Mesenchymal stem cell (in vitro differentiated cells and primary cell): Measurements from ENCODE around the gene LTK.

Experiments used
- DNase-seq: peaks from one replicate; pipeline ENCODE4 v3.0.0-alpha.2; 2013
- H2AFZ ChIP-seq: one replicate; pipeline ENCODE4 v1.6.1; 2013; ENCODE audit warnings: low read depth, mild to moderate bottlenecking, control low read depth, inconsistent platforms, low read length, moderate library complexity
- H2AK5ac ChIP-seq: 2 replicates; pipeline ENCODE4 v1.6.1; 2013; ENCODE audit warnings: low read length, moderate library complexity, mild to moderate bottlenecking, inconsistent platforms; ENCODE audit not compliant: severe bottlenecking
- H2BK120ac ChIP-seq: one replicate; pipeline ENCODE4 v1.6.1; 2013; ENCODE audit warnings: low read depth, mild to moderate bottlenecking, inconsistent platforms, low read length, moderate library complexity
- H2BK12ac ChIP-seq, 2 experiments: one replicate each; pipeline ENCODE4 v1.6.1; 2013; ENCODE audit warnings: inconsistent platforms in 2 of 2, low read length in 2 of 2, mild to moderate bottlenecking in 2 of 2, moderate library complexity in 2 of 2, control low read depth in 1 of 2
- H2BK15ac ChIP-seq: one replicate; pipeline ENCODE4 v1.6.1; 2013; ENCODE audit warnings: mild to moderate bottlenecking, low read depth, inconsistent platforms; ENCODE audit not compliant: poor library complexity, severe bottlenecking
- H2BK5ac ChIP-seq: 2 replicates; pipeline ENCODE4 v1.6.1; 2013; ENCODE audit warnings: low read depth, mild to moderate bottlenecking, low read length, control low read depth, inconsistent platforms; ENCODE audit not compliant: poor library complexity, severe bottlenecking
- H3K14ac ChIP-seq, 2 experiments: one replicate each; pipeline ENCODE4 v1.6.1; 2013; ENCODE audit warnings: inconsistent platforms in 2 of 2, low read length in 2 of 2, control low read depth in 1 of 2, mild to moderate bottlenecking in 1 of 2, moderate library complexity in 1 of 2
- H3K18ac ChIP-seq, 2 experiments: one replicate each; pipeline ENCODE4 v1.6.1; 2013; ENCODE audit warnings: inconsistent platforms in 2 of 2, low read length in 2 of 2, control low read depth in 1 of 2, low read depth in 1 of 2, mild to moderate bottlenecking in 1 of 2
- H3K23ac ChIP-seq, 2 experiments: one replicate each; pipeline ENCODE4 v1.6.1; 2013; ENCODE audit warnings: inconsistent platforms in 2 of 2, low read length in 2 of 2, mild to moderate bottlenecking in 2 of 2, moderate library complexity in 2 of 2, control low read depth in 1 of 2
- H3K27ac ChIP-seq: 2 replicates; pipeline ENCODE4 v1.5.1; 2013; ENCODE audit warnings: mild to moderate bottlenecking, moderate library complexity, low read length, control low read depth, inconsistent platforms; ENCODE audit not compliant: poor library complexity, severe bottlenecking
- H3K27me3 ChIP-seq, 2 experiments: 2 replicates each; pipeline versions ENCODE4 v1.6.1 to v1.7.0; 2013; ENCODE audit warnings: low read length in 2 of 2, mild to moderate bottlenecking in 2 of 2, moderate library complexity in 2 of 2, control low read depth in 1 of 2, inconsistent platforms in 1 of 2; ENCODE audit not compliant: control insufficient read depth in 1 of 2, insufficient read depth in 1 of 2
- H3K36me3 ChIP-seq, 2 experiments: 2 replicates each; pipeline versions ENCODE4 v1.6.1 to v1.7.0; 2013; ENCODE audit warnings: low read length in 2 of 2, control low read depth in 1 of 2, inconsistent platforms in 1 of 2, low read depth in 1 of 2, mild to moderate bottlenecking in 1 of 2; ENCODE audit not compliant: insufficient read depth in 2 of 2, control insufficient read depth in 1 of 2
- H3K4ac ChIP-seq, 2 experiments: one replicate each; pipeline ENCODE4 v1.6.1; 2013; ENCODE audit warnings: inconsistent platforms in 2 of 2, low read length in 2 of 2, mild to moderate bottlenecking in 2 of 2, moderate library complexity in 2 of 2, control low read depth in 1 of 2, low read depth in 1 of 2
- H3K4me1 ChIP-seq: 2 replicates; pipeline ENCODE4 v1.6.1; 2013; ENCODE audit warnings: low read depth, low read length, control low read depth; ENCODE audit not compliant: control insufficient read depth, insufficient read depth
- H3K4me2 ChIP-seq: 2 replicates; pipeline ENCODE4 v1.6.1; 2013; ENCODE audit warnings: low read length, mild to moderate bottlenecking, inconsistent platforms; ENCODE audit not compliant: poor library complexity, severe bottlenecking
- H3K4me3 ChIP-seq, 2 experiments: 2 replicates each; pipeline versions ENCODE4 v1.5.1 to v1.7.0; 2013; ENCODE audit warnings: low read length in 2 of 2, mild to moderate bottlenecking in 2 of 2, control low read depth in 1 of 2, low read depth in 1 of 2; ENCODE audit not compliant: insufficient read depth in 1 of 2
- H3K79me1 ChIP-seq: replicated peaks from 2 replicates; pipeline ENCODE4 v1.6.1; 2013; ENCODE audit warnings: mild to moderate bottlenecking, control low read depth, low read length, inconsistent platforms; ENCODE audit not compliant: poor library complexity, severe bottlenecking
- H3K9ac ChIP-seq: 2 replicates; pipeline ENCODE4 v1.7.0; 2013; ENCODE audit warnings: mild to moderate bottlenecking, low read length, moderate library complexity
- H3K9me3 ChIP-seq: 2 replicates; pipeline ENCODE4 v1.7.0; 2013; ENCODE audit warnings: mild to moderate bottlenecking, low read length; ENCODE audit not compliant: control insufficient read depth
- H4K8ac ChIP-seq: one replicate; pipeline ENCODE4 v1.6.1; 2013; ENCODE audit warnings: inconsistent platforms, mild to moderate bottlenecking, low read length, moderate library complexity
- H4K91ac ChIP-seq: one replicate; pipeline ENCODE4 v1.6.1; 2013; ENCODE audit warnings: mild to moderate bottlenecking, low read length, inconsistent platforms
- WGBS: methylation state at CpG from one replicate; pipeline ENCODE4 v1.1.7; 2013; ENCODE audit warnings: mixed read lengths; 5-methylcytosine and 5-hydroxymethylcytosine counted together

Gene LTK

GRCh38 chr15:41465822-41466421 lies 47.7 kb downstream of the LTK start:
- Histone ChIP-seq H4K91ac (no peak overlapping the region), H3K14ac (no peak overlapping the region), H3K27me3 (no peaks in the 10 kb centered on the region), H3K79me1 (peaks cover 25% of the 10 kb centered on the region), H3K9me3 (no peaks in the 10 kb centered on the region), H2BK120ac (no peak overlapping the region), H2AK5ac (no peak overlapping the region), H2BK15ac (no peak overlapping the region), H3K9ac (no peak overlapping the region), H2BK5ac (no peak overlapping the region), H3K4ac (no peak overlapping the region), H3K27ac (no peak overlapping the region), H3K4me1 (peaks cover 1% of the 10 kb centered on the region), H3K4me3 (no peak overlapping the region), H2BK12ac (no peak overlapping the region), H3K36me3 (peaks cover 35 to 72% of the 10 kb centered on the region in 2 experiments), H2AFZ (no peak overlapping the region), H3K18ac (no peak overlapping the region), H3K4me2 (no peak overlapping the region), H4K8ac (no peak overlapping the region), H3K23ac (no peak overlapping the region)
- DNase-seq = peak; percentile 70
- 94% methylated on average over 7 of the region's 8 CpGs for WGBS

- H3K36me3 ChIP-seq = peaks cover 32 to 66% of the 10 kb centered on the region in 2 experiments
- no peak overlapping the region for H3K4me2 ChIP-seq
- no peak overlapping the region for H3K14ac ChIP-seq
- no peak overlapping the region for H3K4ac ChIP-seq
- H3K27me3 ChIP-seq = no peaks in the 10 kb centered on the region
- H2BK5ac ChIP-seq = no peak overlapping the region
- no peak overlapping the region for H2BK120ac ChIP-seq
- H3K4me3 ChIP-seq = no peak overlapping the region
- no peak overlapping the region for H2AK5ac ChIP-seq
- H3K79me1 ChIP-seq = peaks cover 25% of the 10 kb centered on the region
- H3K27ac ChIP-seq = no peak overlapping the region
- no peak overlapping the region for H4K8ac ChIP-seq
- H3K4me1 ChIP-seq = peaks cover 1% of the 10 kb centered on the region
- H4K91ac ChIP-seq = no peak overlapping the region
- no peak for DNase-seq
- H3K9ac ChIP-seq = no peak overlapping the region
- no peak overlapping the region for H2BK12ac ChIP-seq
- H3K18ac ChIP-seq = no peak overlapping the region
- no peaks in the 10 kb centered on the region for H3K9me3 ChIP-seq
- no peak overlapping the region for H2BK15ac ChIP-seq
- H2AFZ ChIP-seq = no peak overlapping the region
- 82% methylated on average over 9 of the region's 9 CpGs for WGBS
- H3K23ac ChIP-seq = no peak overlapping the region
Observed at GRCh38 chr15:41464889-41465580, 48.6 kb downstream of the LTK start.

DNA sequence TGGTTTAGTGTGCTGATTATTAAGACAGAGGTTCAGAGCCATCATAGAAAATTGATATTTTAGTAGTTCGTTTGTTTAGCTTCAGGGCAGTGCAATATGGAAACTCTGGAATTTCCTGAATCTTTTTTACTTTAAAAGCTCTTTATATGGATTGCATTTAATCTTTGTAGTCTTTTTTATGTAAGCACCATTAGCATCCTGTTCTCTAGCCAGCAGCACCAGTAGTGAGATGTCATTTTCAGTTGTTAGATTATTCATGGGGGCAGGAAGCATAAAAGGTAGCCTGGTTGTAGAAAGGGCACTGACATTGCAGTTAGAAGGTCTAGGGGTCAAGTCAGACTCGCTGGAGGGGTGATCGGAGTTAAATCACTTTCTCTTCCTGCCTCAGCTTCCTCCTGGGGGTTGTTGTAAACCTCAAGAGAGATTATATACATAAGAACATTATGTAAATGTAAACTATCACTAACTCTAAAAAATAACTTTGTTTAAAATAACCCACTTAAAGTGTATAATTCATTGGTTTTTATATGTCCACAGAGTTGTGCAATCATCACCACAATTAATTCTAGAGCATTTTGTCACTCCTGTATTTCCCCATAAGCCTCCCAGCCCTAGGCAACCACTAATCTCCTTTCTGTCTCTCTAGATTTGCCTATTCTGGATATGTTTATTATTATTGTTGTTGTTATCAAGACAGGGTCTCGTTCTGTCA lies 51.4 kb downstream of the LTK start:
- Histone ChIP-seq H3K9me3 (no peaks in the 10 kb centered on the region), H2BK12ac (no peak overlapping the region), H3K14ac (no peak overlapping the region), H3K27me3 (no peaks in the 10 kb centered on the region), H3K18ac (no peak overlapping the region), H3K79me1 (peaks cover 20% of the 10 kb centered on the region), H2BK120ac (no peak overlapping the region), H2BK15ac (no peak overlapping the region), H3K4me2 (no peak overlapping the region), H3K27ac (no peak overlapping the region), H4K91ac (no peak overlapping the region), H2BK5ac (no peak overlapping the region), H3K23ac (no peak overlapping the region), H2AK5ac (no peak overlapping the region), H3K36me3 (peaks cover 34 to 69% of the 10 kb centered on the region in 2 experiments), H3K9ac (no peak overlapping the region), H4K8ac (no peak overlapping the region), H3K4me1 (no peaks in the 10 kb centered on the region), H3K4me3 (no peak overlapping the region), H3K4ac (no peak overlapping the region), H2AFZ (no peak overlapping the region)
- peak; percentile 54 for DNase-seq
- WGBS = 26% methylated on average over 2 of the region's 4 CpGs
